HCT116 (cell line): Measurements from ENCODE around the gene GPD2.

Experiments used
- CEBPB ChIP-seq: IDR thresholded peaks from 2 replicates; pipeline ENCODE4 v1.6.1; 2012; ENCODE audit warnings: low read depth
- CTCF ChIP-seq, 3 experiments: fragments of 200-600 bp in 1 of 3; sonication (generic) in 1 of 3; IDR thresholded peaks in 2 of 3; conservative IDR thresholded peaks in 1 of 3; 2 replicates each; pipeline ENCODE4 v1.5.1; 2012 to 2017; ENCODE audit warnings: low read depth in 2 of 3, low read length in 2 of 3, antibody characterized with exemption in 1 of 3, borderline replicate concordance in 1 of 3, control low read depth in 1 of 3, mild to moderate bottlenecking in 1 of 3, mixed read lengths in 1 of 3, mixed run types in 1 of 3, moderate library complexity in 1 of 3; ENCODE audit not compliant: insufficient read depth in 1 of 3
- EGR1 ChIP-seq: IDR thresholded peaks from 2 replicates; pipeline ENCODE4 v1.6.1; 2012; ENCODE audit warnings: low read depth
- EZH2 ChIP-seq: fragments of 200-600 bp; sonication (generic); IDR thresholded peaks from 2 replicates; pipeline ENCODE4 v1.6.1; 2017; ENCODE audit warnings: antibody characterized with exemption, mixed run types
- EZH2phosphoT487 ChIP-seq: fragments of 200-600 bp; IDR thresholded peaks from 2 replicates; pipeline ENCODE4 v1.6.1; 2018; ENCODE audit warnings: antibody characterized with exemption, borderline replicate concordance
- MAX ChIP-seq: IDR thresholded peaks from 2 replicates; pipeline ENCODE4 v1.6.1; 2012
- POLR2A ChIP-seq: IDR thresholded peaks from 2 replicates; pipeline ENCODE4 v1.7.0; 2011; ENCODE audit warnings: borderline replicate concordance; ENCODE audit not compliant: insufficient read depth, insufficient read length; ENCODE audit errors: extremely low read depth
- POLR2AphosphoS5 ChIP-seq: IDR thresholded peaks from 2 replicates; pipeline ENCODE4 v1.6.1; 2011; ENCODE audit warnings: mild to moderate bottlenecking, low read depth, low read length, moderate library complexity
- REST ChIP-seq: IDR thresholded peaks from 2 replicates; pipeline ENCODE4 v1.6.1; 2012; ENCODE audit warnings: low read depth
- SIN3A ChIP-seq: IDR thresholded peaks from 2 replicates; pipeline ENCODE4 v1.6.1; 2012; ENCODE audit warnings: low read depth
- SP1 ChIP-seq: IDR thresholded peaks from 2 replicates; pipeline ENCODE4 v1.6.1; 2012; ENCODE audit warnings: low read depth
- YY1 ChIP-seq: IDR thresholded peaks from 2 replicates; pipeline ENCODE4 v1.6.1; 2011; ENCODE audit warnings: low read length, low read depth, moderate library complexity, mild to moderate bottlenecking; ENCODE audit not compliant: insufficient replicate concordance; ENCODE audit errors: extremely low read depth
- ZFX ChIP-seq: fragments of 450-650 bp; IDR thresholded peaks from 2 replicates; pipeline ENCODE4 v1.6.1; 2017
- ZNF274 ChIP-seq: fragments of 200-500 bp; sonication (Bioruptor generic); IDR thresholded peaks from 2 replicates; pipeline ENCODE4 v1.6.1; 2014; ENCODE audit warnings: mild to moderate bottlenecking, low read depth, low read length, inconsistent platforms

GRCh38 chr2:156513219-156513618, 77.0 kb downstream of the GPD2 start:
- TF ChIP-seq POLR2A (no peak), CTCF (IDR thresholded peaks at IDR 0.05 in 2 of 3, conservative IDR thresholded peaks at IDR 0.05 in 1 of 3; ENCODE audit: borderline replicate concordance in 1 of 3, insufficient read depth in 1 of 3, low read depth in 2 of 3, low read length in 2 of 3) (no peak), REST (no peak), YY1 (no peak), EZH2 (no peak), SP1 (no peak), SIN3A (no peak), ZNF274 (no peak), EGR1 (no peak), CEBPB (no peak), ZFX (no peak), MAX (no peak), POLR2AphosphoS5 (no peak), EZH2phosphoT487 (no peak)
